Hair follicular keratinocyte (primary cell): Measurements from ENCODE around the gene EPAS1. TPM values are rescaled to one million over a fixed set of nuclear protein-coding genes. Genes with fewer than 3 reads are reported as not detected.

ENCODE experiments used
- total RNA-seq: library from RNA; depleted of rRNA; stranded (reverse); fragments of >200 nt; gene quantifications from 2 replicates; pipeline ENCODE4 v1.2.3, GENCODE V29; 2015

EPAS1 gene
- 88.8 and 151 TPM in 2 replicates for total RNA-seq

GRCh38 chr2:46296840-46297545 is at the start of gene EPAS1:
Gene EPAS1 (plus strand): TSS chr2:46297407. CDS start chr2:46297912, 505 bp downstream.

Other genes starting within 250 kb of the EPAS1 start
- not detected in 2 replicates for gene TMEM247, start 182.2 kb downstream of the EPAS1 start, total RNA-seq
- gene RHOQ, start 245.1 kb downstream of the EPAS1 start, total RNA-seq, result 30.3 and 50.6 TPM in 2 replicates
- 7.2 and 9.5 TPM in 2 replicates for gene ATP6V1E2, start 245.2 kb downstream of the EPAS1 start, total RNA-seq